GM19035 (cell line): ENCODE data around the gene ABCA7.
"Not testable (repeated sequence)": the region's sequence is repeated elsewhere in the genome, so short reads cannot be mapped to it uniquely, and the experiment has no call there.

Source experiments
- ATAC-seq: cut with Tn5 transposase; IDR thresholded peaks from one replicate; pipeline ENCODE4 v1.9.1; 2021; ENCODE audit not compliant: unreplicated experiment

Gene ABCA7

DNA sequence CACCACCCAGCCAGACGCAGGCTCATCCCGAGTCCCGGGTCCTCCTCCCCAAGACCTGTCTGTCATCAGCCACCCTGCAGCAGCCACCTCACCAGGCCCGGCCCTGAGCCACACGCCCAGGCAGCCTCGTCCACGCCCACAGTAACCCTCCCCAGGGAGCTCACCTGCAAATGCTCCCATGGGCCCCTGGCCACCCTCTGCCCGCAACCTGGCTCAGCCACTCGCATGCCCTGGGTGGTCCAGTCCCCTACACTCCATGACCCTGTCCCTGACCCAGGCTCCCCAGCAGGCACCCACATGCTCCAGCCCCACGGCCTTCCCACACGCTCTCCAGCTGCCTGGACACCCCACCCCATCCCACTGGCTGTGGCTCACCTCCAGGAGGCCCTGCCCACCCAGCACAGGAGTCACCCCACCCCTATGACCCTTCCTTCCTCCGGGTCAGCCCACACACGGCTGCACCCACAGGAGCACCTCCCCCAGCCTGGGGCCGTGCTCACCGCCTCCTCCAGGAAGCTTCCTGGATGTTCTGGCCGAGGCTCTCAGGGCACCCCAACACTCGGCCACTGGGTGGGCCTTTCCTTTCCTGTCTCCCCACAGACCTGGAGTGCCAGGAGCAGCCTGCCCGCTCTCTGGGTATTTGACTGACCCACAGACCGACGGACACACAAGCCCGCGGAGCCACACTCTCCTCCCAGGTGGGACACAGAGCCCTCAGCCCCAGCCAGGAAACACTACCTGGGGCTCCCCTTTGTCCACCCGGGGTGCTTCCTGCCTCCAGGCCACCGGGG lies 22.6 kb upstream of the ABCA7 start:
- ATAC-seq: no peak

DNA sequence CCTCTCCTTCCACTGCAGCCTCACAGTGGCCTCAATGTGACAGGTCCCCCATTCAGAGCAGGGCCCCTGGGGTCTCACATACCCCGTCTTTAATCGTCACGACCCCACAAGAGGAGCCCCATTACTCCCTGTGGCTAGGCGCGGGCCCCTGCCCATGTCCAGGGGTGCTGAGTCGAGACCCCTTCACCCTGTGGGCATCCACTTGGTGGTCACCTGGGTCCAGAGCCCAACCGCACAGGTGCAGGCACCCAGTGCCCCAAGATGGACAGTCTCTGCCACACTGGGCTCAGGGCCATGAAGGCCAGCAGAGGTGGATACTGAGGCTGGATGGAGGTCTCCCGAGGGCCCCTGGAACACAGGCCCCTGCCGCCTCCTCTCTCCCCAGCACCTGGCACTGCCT lies 22.0 kb upstream of the ABCA7 start:
- no peak for ATAC-seq

- ATAC-seq: no peak
Observed at GRCh38 chr19:1018393-1018792, 21.5 kb upstream of the ABCA7 start.

- no peak for ATAC-seq
Observed at GRCh38 chr19:1018932-1019615, 20.8 kb upstream of the ABCA7 start.

- no peak for ATAC-seq
Observed at GRCh38 chr19:1019616-1019961, 20.3 kb upstream of the ABCA7 start.

DNA sequence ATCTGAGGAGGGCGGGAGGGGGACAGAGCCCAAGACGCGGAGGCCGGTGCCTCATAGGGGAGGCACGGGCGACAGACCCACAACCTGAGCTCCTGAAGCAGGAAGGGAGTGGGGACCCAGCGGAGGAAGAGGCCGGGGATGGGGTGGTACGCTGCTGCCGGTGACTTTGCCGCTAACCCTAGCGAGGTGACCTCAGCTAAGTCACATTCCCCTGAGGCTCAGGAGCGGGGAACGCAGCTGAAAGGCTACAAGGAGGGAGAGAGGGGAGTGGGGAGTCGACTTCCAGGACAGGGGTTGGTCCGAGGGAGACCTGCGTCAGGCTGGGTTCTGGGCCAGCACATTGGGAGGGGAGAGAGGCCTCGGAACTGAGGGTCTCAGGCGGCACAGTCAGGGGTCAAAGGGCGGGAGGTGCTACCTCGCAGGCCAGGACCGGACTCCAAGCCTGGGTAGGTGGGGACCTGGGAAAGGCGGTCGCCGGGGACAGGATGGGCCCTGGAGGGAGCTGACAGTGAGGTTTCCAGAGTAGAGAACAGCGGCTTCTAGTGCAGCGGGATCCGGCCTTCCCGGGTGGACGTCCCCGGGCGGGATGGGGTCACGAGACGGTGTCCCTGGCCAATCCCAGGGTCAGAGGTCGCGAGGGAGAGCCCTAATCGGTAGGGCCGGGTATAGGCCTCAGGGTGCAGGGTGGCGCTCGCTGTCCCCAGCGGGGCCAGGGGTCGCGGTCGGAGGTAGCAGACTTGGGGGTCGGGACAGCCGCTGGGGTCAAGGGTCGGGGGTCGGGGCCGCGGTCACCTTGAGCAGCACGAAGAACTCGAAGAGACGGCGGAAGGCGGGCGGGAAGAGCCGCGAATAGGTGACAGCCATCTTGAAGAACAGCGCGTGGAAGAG lies 19.7 kb upstream of the ABCA7 start:
- ATAC-seq: no peak

DNA sequence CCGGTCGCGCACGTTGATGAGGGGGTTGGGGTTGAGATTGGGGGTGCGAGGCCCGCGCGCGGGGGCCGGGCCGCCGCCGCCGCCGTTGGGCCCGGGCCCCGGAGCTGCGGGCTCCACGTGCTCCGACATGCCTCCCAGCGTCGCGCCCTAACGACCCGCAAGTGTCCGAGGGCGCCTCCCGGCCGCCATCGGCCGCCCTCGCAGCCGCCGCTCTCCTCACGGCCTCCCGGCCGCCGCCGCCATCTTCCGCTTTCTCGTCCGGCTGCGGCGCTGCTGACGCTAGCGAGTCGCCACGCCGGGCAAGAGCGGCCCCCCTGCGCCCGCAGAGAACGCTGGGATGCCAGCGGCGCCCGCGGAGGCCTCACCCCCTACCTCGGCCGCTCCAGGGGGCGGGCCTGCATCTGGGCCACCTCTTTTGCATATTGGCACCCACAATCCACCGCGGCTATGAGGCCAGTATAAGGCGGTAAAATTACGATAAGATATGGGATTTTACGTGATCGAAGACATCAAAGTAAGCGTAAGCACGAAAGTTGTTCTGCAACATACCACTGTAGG lies 19.0 kb upstream of the ABCA7 start, which contains the start of gene TMEM259:
TSS of gene TMEM259 (minus strand) at position 256 of the 558 bp plus-strand sequence. CDS start at position 129, 127 bp downstream.
- peak; percentile 77 for ATAC-seq

DNA sequence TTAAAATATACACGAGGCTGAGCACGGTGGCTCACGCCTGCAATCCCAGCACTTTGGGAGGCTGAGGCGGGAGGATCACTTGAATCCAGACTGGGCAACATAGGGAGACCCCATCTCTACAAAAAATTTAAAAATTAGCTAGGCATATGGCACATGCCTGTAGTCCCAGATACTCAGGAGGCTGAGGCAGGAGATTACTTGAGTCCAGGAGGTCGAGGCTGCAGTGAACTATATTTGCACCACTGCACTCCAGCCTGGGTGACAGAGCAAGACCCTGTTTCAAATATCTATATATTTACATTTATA lies 16.1 kb upstream of the ABCA7 start:
- ATAC-seq: not testable (repeated sequence)

DNA sequence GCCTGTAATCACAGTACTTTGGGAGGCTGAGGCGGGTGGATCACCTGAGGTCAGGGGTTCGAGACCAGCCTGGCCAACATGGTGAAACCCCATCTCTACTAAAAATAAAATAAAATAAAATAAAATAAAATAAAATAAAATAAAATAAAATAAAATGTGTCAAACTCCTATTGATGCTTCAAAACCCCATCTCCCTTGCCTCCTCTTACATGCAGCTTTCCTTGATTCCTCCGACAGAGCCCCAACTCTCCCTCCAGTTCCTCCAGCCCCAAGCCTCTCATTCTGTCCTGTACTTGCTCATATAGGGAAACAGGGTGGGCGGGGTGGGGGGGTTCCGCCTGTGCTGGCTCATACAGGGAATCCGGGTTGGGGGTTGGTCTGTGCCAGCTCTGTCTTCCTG lies 14.8 kb upstream of the ABCA7 start:
- ATAC-seq: not testable (repeated sequence)

DNA sequence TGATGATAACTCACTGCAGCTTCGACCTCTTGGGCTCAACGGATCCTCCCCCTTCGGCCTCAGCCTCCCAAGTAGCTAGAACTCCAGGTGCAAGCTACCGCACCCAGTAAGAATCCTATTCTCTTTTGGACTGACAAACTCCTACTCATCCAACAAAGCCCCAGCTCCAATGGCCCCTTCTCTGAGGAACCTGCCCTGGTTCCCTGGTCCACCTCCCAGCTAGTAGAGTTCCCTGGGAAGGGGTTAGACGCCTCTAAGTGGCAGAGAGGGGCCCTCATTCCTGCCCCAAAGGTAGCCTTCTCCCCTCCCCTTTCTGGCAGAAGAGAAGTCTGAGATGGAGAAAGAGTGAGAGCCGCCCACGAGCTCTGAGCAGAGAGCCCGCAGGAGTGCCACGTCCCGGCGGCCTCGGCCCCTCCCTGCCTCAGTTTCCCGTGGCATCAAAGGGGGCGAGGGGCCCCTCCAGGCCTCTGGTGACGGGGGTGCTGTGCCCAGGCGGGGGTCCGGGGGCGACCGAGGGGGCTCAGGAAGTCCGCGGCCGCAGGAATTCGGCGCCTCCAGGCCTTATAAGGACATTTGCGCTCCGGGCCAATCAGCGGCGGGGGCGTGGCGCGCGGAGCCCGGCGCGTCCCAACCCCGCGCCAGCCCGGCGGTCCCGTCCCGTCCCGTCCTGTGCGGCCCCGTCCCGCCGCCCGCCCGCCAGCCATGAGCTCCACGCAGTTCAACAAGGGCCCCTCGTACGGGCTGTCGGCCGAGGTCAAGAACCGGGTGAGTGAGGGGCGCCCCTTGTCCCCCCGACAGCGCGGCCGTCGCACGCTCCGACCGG lies 13.7 kb upstream of the ABCA7 start, which contains the start of gene CNN2:
TSS of gene CNN2 (plus strand) at position 649 of the 823 bp plus-strand sequence. CDS start at position 703, 54 bp downstream.
- ATAC-seq: no peak

DNA sequence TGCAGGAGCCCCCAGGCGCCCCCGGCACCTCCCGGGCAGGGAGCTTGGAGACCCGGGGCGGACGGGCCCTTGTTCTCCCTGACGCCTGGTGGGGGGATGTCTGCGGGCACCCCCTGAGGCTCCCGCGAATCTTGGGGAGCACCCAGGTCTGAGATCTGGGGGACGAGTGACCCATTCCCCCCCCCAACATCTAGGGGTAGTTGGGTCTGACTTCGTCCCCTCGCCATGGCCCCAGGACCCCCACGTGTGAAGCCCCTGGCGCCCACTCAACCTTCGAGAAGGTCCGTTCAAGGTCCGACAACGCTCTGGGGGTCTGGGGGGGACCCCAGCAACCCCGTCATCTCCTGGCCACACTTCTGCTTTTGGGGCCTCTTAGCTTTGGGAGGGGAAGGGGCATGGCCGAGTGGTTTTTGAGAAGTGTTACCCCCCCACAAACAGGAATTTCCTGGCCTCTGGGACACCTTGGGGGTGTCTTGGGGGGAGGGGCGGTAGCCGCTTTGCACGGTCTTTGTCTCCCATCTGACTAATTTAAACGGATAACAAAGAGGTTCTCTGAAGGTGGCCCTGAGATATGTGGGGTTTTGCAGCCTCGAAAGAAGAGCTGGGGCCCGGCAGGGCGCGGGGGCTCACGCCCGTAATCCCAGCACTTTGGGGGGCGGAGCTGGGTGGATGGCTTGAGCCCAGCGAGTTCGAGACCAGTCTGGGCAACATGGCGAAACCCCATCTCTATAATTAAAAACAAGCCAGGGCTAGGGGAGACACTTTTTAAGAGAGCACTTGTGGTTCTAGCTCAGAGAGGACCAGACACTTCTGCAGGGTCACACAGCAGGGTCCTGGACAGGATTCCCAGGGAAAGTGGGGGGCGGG lies 12.9 kb upstream of the ABCA7 start:
- no peak for ATAC-seq

- no peak for ATAC-seq
Observed at GRCh38 chr19:1027650-1028061, 12.3 kb upstream of the ABCA7 start.

DNA sequence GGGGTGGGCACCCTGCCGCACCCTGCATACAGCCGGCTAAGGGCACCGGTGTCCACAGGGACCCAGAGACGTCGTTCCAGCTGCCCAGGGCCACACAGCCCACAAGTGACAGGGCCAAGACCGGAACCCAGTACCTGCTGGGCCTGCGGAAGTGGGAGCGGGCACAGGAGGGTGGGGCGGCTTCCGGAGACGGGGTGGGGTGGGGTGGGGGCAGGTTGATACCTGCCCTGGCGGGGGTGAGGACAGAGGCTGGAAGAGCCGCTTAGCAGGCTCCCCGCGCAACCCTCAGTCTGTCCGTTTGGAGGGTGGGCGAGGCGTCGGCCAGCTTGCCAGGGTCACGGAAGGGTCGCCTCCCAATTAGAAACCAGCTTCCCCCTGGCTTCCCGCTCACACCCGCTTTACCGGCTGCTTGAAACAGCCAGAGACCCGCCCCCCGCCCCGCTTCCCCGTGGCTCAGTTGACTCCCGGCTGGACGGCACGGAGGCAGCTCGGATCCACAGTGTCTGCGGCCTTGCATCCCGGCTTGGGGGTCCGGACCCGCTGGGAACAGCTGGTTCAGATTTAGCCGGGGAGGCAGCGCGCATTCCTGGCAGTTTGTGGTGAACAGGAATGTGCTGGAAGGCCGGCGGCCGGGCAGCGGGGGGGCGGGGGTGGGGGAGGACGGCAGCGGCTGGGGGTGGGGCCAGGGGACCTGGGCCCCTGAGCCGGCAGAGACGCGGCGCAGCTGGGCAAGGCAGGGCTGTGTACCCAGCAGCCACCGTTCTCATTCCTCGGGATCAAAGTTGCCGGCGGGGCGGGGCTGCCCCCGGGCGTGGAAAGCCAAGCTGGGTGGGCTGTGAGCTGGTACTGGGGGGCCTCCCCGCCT lies 11.6 kb upstream of the ABCA7 start:
- ATAC-seq: no peak

- no peak for ATAC-seq
Observed at GRCh38 chr19:1032264-1032867, 7.5 kb upstream of the ABCA7 start.

DNA sequence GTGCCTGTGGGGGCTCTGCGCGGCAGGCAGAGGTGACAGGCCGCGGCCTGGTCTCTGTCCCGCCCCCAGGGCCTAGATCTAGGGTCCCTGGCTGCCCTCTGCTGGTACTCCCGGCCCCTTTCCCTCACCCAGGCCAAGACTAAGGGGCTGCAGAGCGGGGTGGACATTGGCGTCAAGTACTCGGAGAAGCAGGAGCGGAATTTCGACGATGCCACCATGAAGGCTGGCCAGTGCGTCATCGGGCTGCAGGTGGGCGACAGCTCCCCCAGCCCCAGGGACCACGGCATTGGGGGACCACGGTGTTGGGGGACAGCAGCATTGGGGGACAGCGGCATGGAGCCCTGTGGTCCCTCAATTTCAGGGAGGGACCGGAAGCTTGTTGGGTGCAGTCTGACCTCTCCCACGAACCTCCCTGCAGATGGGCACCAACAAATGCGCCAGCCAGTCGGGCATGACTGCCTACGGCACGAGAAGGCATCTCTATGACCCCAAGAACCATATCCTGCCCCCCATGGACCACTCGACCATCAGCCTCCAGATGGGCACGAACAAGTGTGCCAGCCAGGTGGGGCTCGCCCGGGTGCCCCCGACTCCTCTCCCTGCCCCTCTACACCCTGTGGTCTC lies 3.8 kb upstream of the ABCA7 start:
- no peak for ATAC-seq

GRCh38 chr19:1037621-1038064 lies 2.3 kb upstream of the ABCA7 start:
- ATAC-seq: no peak

GRCh38 chr19:1038978-1039645 lies 795 bp upstream of the ABCA7 start:
- ATAC-seq: no peak
